GM21717 (cell line): ENCODE data around the gene CASTOR1.

ENCODE experiments used
- ATAC-seq: cut with Tn5 transposase; IDR thresholded peaks from one replicate; pipeline ENCODE4 v1.9.1; 2021; ENCODE audit warnings: mild to moderate bottlenecking, moderate library complexity; ENCODE audit not compliant: unreplicated experiment

The CASTOR1 gene

DNA sequence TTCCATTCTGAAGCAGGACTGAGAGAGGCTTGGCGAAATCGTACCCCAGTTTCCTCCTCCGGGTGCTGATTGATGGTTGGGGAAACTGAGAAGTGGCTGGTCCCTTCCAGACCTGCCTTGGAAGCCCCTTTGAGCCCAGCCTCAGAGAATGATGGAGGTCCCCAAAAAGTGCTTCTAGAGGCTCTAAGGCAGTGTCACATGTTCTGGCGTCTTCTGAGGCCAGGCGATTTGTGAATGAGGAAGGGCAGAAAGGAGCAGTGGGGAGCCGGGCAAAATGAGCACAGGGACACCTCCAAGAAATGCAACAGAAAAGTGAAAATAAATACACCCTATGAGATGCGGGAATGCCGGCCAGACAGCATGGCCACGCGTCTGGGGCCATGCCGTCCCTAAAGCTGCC is 41.7 kb downstream of the CASTOR1 start:
- ATAC-seq: no peak

DNA sequence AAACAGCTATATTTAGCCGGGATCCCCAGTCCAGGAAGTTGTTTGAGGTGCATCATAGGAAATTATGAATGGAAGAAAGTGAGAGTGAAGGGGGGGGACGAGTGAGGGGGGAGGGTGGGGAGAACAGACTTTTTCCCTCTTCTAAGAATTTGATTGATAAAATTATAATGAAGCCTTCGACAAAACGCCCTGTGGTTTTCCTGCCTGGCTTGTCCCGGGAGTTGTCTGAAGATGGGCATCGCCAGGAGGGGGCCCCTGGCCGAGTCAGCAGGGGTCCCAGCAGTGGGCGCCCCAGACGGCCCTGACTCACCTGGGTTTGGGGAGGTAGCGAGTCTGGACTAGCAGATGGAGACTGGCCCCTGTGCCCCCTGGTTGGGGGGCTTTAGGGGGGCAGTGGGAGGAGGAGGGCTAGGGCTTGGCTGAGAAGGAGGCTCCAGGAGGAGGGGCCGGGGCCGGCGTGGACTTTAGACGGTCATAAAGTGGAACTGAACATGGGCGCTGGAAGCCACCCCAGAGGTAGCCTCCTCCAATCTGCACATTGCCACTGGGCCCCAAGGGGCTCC is 42.4 kb downstream of the CASTOR1 start:
- no peak for ATAC-seq

DNA sequence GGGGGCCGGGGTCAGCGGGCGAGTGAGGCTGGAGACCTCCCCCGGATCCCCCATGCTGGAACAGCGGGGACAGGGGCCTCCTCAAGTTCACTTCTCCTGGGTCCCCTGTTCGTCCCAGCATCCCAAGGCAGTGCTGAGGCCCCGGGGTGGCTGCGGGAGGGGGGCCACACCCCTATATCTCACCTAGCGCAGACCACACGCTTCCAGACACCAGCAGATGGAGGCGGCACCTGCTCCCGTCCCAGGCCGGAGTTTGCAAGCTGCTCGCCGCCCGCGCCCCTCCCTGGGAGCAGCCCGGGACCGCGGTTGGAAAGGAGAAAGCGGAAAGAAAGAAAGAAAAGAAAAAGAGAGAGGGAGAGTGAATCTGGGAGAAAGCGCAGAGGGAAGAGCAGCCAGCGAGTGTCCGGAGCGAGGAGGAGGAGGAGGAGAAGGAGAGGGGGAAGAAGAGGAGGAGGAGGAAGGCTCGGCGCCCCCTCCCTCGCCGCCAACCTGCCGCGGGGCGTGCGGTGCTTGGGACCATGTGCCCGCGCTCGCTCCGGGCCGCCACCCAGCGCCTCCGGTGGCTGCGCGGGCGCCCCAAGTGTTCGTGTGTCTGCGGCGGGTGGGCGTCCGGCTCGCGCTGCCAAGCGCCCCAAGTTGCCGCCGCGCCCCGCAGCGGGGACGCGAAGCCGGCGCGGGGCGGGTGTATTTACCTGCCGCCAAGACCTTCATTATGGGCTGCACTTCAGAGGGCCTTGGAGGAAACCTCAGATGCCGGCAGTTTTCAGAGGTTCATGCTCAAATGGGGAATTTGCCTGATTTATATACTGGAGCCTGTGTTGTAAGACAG is 43.1 kb downstream of the CASTOR1 start, which contains the start of gene LIF:
LIF (minus strand) TSS at position 775 of the 829 bp plus-strand sequence; CDS start at position 711, 64 bp downstream.
- ATAC-seq: no peak

DNA sequence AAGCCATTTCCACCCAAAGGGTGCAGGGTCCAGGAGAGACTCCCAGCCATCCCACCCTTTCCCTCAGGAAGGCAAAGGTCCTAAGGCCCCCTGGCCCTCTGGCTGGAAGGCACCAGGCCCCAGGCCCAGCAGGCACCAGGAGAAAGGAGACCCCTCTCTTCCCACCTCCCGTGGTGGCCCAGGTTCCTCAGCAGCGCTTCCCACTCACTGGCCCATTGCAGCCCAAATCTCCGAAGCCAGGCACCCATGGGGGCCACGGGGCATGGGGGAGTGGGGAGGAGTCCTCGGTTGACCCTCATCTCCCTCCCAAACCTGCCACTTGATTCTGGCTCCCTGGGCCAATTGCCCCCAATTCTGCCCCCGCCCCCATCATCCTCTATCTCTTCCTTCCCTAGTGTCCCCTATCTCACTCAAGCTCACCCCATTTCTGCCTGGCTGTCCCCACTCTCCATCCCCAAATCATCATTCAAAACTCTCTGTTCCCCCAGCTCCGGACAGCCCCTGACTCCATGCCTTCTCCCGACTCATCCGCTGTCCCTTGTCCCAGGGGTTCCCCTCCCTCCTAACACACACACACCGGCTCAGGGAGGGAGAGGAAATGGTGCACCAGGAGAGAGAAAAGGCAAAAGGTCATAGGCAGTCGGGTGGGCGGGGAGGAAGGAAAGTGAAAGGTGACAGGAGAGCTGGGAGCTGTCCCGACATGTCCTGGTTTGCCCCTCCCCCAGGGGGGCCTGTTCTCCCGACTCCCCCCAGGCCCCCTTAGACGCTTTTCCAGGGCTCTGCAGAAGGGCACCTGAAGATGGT is 43.9 kb downstream of the CASTOR1 start:
- no peak for ATAC-seq

DNA sequence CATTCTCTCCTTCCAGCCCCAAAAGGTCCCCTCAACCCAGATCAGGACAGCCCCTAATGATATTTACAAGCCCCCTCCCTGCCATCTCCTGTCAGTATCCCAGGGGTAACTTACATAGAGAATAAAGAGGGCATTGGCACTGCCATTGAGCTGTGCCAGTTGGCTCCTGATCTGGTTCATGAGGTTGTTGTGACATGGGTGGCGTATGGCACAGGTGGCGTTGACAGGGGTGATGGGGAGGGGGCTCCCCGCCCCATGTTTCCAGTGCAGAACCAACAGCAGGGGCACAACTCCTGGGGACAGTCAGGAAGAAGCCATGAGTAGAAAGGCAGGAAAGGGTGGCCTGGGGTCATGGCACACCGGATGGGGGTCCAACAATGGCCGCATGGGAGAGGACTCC is 44.7 kb downstream of the CASTOR1 start:
- ATAC-seq: no peak

DNA sequence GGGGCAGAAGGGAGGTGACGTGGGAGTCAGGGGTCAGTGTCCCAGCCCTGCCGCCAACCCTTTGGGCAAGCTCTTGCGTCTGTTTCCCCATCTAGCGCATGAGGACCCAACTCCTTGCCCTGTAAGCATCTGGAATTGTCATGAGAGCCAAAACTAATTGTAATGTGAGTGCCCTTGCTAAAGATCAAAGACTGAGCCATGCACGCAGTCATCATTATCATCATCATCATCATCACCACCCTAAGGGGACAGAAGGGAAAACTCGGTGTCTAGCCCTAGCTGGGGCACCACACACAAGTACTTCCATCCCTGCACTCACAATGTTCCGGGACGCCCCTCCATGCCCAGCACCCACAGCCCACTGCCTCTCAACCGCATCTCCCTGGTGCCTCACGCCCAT is 45.2 kb downstream of the CASTOR1 start:
- ATAC-seq: no peak

DNA sequence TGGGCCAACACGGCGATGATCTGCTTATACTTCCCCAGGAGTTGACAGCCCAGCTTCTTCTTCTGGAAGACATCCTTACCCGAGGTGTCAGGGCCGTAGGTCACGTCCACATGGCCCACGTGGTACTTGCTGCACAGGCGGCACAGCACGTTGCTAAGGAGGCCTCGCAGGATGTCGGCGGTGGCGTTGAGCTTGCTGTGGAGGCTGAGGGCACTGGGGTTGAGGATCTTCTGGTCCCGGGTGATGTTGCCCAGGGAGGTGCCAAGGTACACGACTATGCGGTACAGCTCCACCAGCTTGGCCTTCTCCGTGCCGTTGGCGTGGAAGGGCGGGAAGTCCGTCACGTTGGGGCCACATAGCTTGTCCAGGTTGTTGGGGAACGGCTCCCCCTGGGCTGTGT is 45.6 kb downstream of the CASTOR1 start:
- ATAC-seq: no peak

DNA sequence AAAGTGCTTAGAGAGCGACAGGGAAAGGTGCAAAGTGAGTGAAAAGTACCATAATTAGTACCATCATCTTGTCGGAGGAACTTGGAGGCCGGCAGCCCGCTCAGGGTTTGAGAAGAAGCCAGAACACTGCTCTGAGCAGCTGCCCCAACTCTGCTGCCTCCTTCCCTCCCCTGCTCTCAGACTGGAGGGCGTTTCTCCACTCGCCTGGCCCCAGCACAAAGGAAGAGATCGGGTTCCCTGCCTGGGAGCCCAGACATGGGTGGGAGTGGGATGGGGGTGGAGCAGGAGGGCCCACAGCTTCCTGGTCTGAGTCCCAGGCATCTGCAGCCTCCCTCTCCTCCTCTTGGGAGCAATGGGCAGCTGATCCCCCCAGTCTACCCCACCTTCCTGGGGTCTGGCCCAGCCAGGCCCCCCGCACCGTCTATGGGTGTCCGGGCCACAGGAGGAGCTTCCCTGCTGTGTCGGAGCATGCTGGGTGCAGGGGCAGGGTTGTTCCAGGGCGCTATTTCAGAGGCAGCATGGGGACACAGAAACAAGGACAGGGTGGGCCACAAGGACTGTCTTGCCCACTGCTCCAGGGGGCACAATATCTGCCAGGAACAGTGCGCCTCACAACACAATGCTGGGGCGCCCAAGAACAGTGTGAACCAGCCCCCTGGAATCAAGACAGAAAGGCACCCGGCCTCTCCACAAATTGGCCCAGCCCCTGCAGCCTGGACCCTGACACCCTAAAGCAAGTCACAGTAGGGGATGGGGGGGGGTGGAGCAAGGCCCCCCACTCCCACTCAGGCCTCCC is 47.5 kb downstream of the CASTOR1 start:
- no peak for ATAC-seq

DNA sequence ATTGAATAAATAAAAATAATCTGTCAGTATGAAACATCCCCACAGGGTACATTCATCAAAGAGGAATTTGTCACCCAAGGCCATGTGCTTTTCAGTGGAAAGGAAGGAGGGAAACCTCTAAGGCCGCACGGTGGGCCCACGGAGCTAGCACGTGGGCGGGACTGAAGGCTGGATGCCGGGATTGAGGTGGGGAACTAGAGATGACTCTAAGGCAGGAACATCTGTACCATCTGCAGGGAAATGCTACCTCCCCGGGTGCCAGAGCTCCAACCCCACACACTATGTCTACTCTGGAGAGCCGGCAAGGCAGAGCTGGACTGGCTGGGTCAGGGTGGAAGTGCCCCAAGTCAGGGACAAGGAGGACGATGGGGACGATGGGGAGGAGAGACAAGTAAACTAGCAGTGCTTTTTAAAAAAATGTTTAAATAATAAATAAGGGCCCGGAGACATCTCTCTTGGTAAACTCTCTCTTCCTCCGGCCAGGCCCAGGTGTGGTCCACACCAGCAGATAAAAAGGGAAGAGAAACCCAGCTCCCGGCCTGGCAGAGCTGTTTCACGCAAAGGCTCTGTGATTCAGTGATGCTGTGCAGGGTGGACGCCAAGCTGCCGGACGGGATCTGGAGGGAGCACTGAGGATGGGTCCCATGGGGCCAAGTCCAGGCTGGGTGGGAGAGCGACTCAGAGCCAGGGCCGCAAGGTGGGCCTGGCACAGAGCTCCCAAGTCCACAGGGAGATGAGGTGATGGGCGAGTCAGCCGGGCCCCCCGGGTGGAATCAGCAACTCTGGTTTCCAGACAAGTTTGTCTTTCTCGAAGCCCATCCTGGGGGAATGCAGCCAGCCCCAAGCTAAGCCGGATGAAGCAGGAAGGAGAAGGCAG is 48.5 kb downstream of the CASTOR1 start:
- ATAC-seq: no peak

DNA sequence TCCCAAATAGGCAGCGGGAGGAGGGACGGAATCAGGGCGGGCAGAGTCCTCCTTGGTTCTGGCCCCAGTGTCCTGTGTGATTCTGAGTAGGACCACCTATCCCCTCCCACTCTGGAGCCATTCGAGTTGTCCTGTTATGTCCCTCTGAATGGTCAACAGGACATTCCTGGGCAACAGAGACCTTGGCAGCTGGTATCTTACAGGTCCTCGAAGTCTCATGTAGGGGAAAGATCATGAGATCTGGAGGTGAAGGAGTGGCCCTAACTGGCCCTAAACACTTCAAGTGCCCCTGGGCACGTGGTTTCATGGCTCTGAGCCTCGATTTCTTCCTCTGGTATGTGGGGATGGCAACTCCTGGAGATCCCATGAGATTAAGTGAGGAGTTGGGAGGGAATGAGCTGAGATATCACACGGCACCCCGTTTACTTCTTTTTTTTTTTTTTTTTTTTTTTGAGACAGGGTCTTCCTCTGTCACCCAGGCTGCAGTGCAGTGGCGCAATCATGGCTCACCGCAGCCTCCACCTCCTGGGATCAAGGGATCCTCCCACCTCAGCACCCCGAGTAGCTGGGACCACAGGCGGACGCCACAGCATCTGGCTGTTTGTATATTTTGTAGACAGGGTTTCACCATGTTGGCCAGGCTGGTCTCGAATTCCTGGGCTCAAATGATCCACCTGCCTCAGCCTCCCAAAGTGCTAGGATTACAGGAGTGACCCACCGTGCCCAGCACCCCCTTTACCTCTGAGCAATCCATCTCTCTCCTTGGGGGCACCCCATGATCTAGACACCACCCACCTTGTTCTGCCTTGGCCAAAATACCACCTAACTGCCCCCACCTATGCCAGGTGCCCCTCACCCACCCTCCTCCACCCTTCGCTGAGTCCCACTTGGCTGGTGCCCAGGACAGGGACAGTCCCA is 49.6 kb downstream of the CASTOR1 start:
- ATAC-seq: no peak

DNA sequence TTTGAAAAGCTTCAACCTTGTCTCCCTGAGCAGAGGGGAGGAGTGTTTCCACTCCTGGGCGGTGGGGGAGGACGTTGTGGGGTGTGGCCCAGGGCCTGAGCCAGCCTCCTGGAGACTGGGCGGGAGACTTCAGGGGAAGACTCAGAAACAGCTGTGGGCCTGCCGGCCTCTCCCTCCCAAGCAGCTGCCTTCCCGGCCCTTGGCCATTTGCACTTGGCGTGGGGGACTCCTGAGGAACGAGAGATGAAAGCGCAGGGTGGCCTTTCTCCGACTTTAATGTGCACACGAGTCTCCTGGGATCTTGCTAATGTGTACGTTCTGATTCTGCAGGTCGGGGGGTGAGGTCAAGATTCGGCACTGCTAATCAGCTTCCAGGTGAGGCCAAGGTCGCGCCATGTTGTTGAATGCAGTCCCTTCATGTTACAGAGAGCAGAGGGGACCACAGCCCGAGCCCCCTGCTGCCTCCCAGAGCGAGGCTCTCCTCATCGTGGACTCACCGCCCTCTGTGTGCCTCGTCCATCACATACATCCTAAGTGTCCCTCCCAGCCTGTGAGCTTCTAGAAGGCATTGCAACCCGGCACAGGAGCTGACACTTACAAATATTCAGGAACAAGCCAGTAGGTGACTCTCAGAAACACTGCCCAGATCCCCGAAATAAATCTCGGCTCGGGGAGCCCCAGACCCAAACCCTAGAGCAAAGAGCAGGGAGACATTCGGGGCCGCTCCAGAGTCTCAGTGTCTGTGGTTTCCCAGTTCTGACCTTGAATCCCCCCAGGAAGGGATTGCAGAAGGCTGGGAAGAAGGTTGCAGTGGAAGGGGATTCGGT is 50.4 kb downstream of the CASTOR1 start:
- no peak for ATAC-seq

DNA sequence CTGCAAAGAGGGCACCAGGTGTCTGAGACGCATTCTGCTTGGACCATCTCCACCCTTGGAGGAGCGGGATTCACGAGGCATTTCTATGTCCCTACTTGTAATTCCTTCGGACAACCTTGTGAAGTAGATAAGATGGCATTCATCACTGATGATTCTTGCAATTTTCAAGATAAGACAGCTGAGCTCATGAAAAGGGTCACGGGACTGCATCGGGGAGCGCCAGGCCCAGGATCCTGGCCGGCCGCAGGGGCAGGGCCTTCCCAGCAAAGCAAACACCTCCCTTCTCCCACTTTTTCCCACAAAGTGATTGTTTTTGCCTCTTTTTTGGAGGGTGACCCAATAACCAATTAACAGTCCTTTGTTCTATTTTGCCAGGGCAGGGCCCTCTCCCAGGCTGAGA is 51.2 kb downstream of the CASTOR1 start:
- no peak for ATAC-seq

DNA sequence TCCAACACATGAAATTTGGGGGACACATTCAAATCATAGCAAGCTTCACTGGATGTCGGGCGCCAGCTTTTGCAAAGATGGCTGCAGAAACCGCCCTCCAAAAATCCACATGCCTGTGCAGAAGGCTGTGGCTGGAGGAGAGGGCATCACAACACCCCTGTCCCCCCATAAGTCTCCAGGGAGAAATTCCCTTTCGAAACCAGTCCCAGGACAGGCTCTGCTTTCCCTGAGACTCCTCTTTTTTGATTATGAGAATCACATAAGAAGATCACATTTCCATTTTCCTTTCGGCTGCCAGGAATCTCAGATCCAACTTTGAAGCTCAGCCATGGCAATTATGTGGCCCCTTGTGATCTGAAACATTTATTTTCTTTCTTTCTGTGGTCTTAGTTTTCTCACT is 52.4 kb downstream of the CASTOR1 start:
- no peak for ATAC-seq

DNA sequence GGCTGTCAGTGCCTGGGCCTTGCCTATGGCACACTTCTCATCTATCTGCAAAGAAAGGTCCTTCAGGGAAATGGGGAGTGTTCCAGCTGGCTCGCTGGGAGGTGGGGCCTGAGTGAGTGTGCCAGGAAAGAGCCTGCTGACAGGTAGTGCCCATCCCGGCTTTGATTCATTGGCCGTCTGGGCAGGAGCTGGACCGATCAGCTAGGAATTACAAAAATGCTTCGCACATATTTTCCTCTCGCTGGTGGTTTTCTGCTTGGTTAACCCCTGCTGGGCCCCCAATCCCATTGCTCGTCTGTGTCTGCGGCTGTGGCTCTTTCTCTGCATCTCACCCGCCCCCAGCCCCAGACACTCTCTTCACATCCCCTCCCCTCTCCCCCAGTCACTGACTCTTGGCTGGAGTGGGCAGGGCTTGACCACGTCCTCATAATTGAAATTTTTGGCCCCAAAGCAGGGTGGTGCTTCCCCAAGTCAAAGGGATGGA is 53.6 kb downstream of the CASTOR1 start:
- ATAC-seq: no peak
